Neural cell (in vitro differentiated cells): ENCODE data around the gene SLCO4A1. TPM values are rescaled to one million over a fixed set of nuclear protein-coding genes. Genes with fewer than 3 reads are reported as not detected.

Source experiments
- H2AFZ ChIP-seq: fragments of 200-600, 300-800 bp; sonication (generic), shearing (Covaris generic); 2 replicates; pipeline ENCODE4 v1.6.0; 2014; ENCODE audit warnings: low read depth, mild to moderate bottlenecking, antibody characterized with exemption, low read length, moderate library complexity
- H3F3A ChIP-seq: fragments of 200-600 bp; shearing (Covaris generic); 2 replicates; pipeline ENCODE4 v1.6.1; 2016; ENCODE audit warnings: mild to moderate bottlenecking, moderate library complexity, mixed read lengths, antibody characterized with exemption, low read length; ENCODE audit not compliant: insufficient read depth, poor library complexity, severe bottlenecking
- H3K27ac ChIP-seq: fragments of 200-600, 300-800 bp; sonication (generic), shearing (Covaris generic); 2 replicates; pipeline ENCODE4 v1.5.1; 2014; ENCODE audit warnings: mild to moderate bottlenecking, low read length, moderate library complexity
- H3K27me3 ChIP-seq: fragments of 300-800, 200-600 bp; sonication (generic), shearing (Covaris generic); 2 replicates; pipeline ENCODE4 v1.6.0; 2014; ENCODE audit warnings: mild to moderate bottlenecking, low read depth, low read length, moderate library complexity; ENCODE audit not compliant: insufficient read depth
- H3K36me3 ChIP-seq: fragments of 300-800, 200-600 bp; sonication (generic), shearing (Covaris generic); 2 replicates; pipeline ENCODE4 v1.5.1; 2014; ENCODE audit warnings: mild to moderate bottlenecking, antibody characterized with exemption, low read length, moderate library complexity; ENCODE audit not compliant: insufficient read depth
- H3K4me2 ChIP-seq: fragments of 300-800, 200-600 bp; sonication (generic), shearing (Covaris generic); 2 replicates; pipeline ENCODE4 v1.6.0; 2014; ENCODE audit warnings: mild to moderate bottlenecking, low read length
- H3K4me3 ChIP-seq: fragments of 300-800, 200-600 bp; sonication (generic), shearing (Covaris generic); 2 replicates; pipeline ENCODE4 v1.5.1; 2014; ENCODE audit warnings: mild to moderate bottlenecking, low read length, moderate library complexity
- H3K79me2 ChIP-seq: fragments of 200-600 bp; shearing (Covaris generic); replicated peaks from 2 replicates; pipeline ENCODE4 v1.6.0; 2014; ENCODE audit warnings: mild to moderate bottlenecking, low read length, moderate library complexity; ENCODE audit not compliant: insufficient read depth
- H3K9ac ChIP-seq: fragments of 300-800, 200-600 bp; sonication (generic), shearing (Covaris generic); 2 replicates; pipeline ENCODE4 v1.6.1; 2016; ENCODE audit warnings: mild to moderate bottlenecking, low read length, mixed read lengths
- H3K9me2 ChIP-seq: fragments of 200-600 bp; shearing (Covaris generic); 2 replicates; pipeline ENCODE4 v1.6.1; 2016; ENCODE audit warnings: mild to moderate bottlenecking, low read length, mixed read lengths; ENCODE audit not compliant: insufficient read depth
- H3K9me3 ChIP-seq: fragments of 200-600, 300-800 bp; sonication (generic), shearing (Covaris generic); 2 replicates; pipeline ENCODE4 v1.6.1; 2016; ENCODE audit warnings: mild to moderate bottlenecking, mixed run types, low read length, moderate library complexity, mixed read lengths
- H4K20me1 ChIP-seq: fragments of 200-600 bp; shearing (Covaris generic); 2 replicates; pipeline ENCODE4 v1.6.1; 2016; ENCODE audit warnings: mild to moderate bottlenecking, mixed run types; ENCODE audit not compliant: insufficient read depth
- CTCF ChIP-seq: fragments of 450-650 bp; IDR thresholded peaks from 2 replicates; pipeline ENCODE4 v1.5.1; 2014; ENCODE audit warnings: antibody characterized with exemption, mild to moderate bottlenecking, moderate library complexity; ENCODE audit not compliant: poor library complexity, severe bottlenecking
- EP300 ChIP-seq: fragments of 450-650 bp; conservative IDR thresholded peaks from 2 replicates; pipeline ENCODE4 v1.6.1; 2014; ENCODE audit warnings: antibody characterized with exemption, mild to moderate bottlenecking, moderate library complexity; ENCODE audit not compliant: poor library complexity, severe bottlenecking
- EZH2 ChIP-seq: fragments of 200-600, 300-800 bp; shearing (Covaris generic), sonication (generic); IDR thresholded peaks from 2 replicates; pipeline ENCODE4 v1.6.1; 2014; ENCODE audit warnings: antibody characterized with exemption, low read length, borderline replicate concordance, mild to moderate bottlenecking; ENCODE audit not compliant: insufficient read depth, poor library complexity, severe bottlenecking
- MXI1 ChIP-seq: fragments of 450-650 bp; conservative IDR thresholded peaks from 2 replicates; pipeline ENCODE4 v1.6.1; 2014; ENCODE audit warnings: antibody characterized with exemption, mild to moderate bottlenecking; ENCODE audit not compliant: poor library complexity, severe bottlenecking
- POLR2AphosphoS5 ChIP-seq: IDR thresholded peaks from 2 replicates; pipeline ENCODE4 v1.6.1; 2012
- RAD21 ChIP-seq: fragments of 450-650 bp; conservative IDR thresholded peaks from 2 replicates; pipeline ENCODE4 v1.6.1; 2014; ENCODE audit warnings: antibody characterized with exemption, mild to moderate bottlenecking, moderate library complexity
- REST ChIP-seq: IDR thresholded peaks from 2 replicates; pipeline ENCODE4 v1.6.1; 2012; ENCODE audit warnings: borderline replicate concordance
- SMC3 ChIP-seq: fragments of 450-650 bp; conservative IDR thresholded peaks from 2 replicates; pipeline ENCODE4 v1.6.1; 2014; ENCODE audit warnings: antibody characterized with exemption, mild to moderate bottlenecking, moderate library complexity; ENCODE audit not compliant: poor library complexity
- TAF1 ChIP-seq: IDR thresholded peaks from 2 replicates; pipeline ENCODE4 v1.6.1; 2012; ENCODE audit warnings: low read depth
- polyA plus RNA-seq: library from polyadenylated mRNA; depleted of rRNA; stranded (reverse); fragments of >200 nt; gene quantifications from 2 replicates; pipeline ENCODE4 v1.2.3, GENCODE V29; 2014

SLCO4A1 gene
- polyA plus RNA-seq, 1 donor from 2014 or later = 3.5 TPM

- Histone ChIP-seq H3K27ac (no peak overlapping the region), H4K20me1 (no peaks in the 10 kb centered on the region)
These were observed 18.5 kb downstream of the SLCO4A1 start for GRCh38 chr20:62660768-62661167.

GRCh38 chr20:62661647-62662046 is 19.3 kb downstream of the SLCO4A1 start:
- H2AFZ ChIP-seq = no peak overlapping the region
- TF ChIP-seq RAD21 = no peak
- no peak for TF ChIP-seq SMC3
- no peak for TF ChIP-seq MXI1
- TF ChIP-seq CTCF = no peak
- no peak for TF ChIP-seq EP300
- no peak for TF ChIP-seq TAF1
- TF ChIP-seq EZH2 = no peak
- no peak for TF ChIP-seq POLR2AphosphoS5

More at GRCh38 chr20:62660768-62661167, 18.5 kb downstream of the SLCO4A1 start:
- H3K9me3 ChIP-seq = no peaks in the 10 kb centered on the region
- no peak overlapping the region for H2AFZ ChIP-seq
- no peaks in the 10 kb centered on the region for H3K79me2 ChIP-seq
- no peaks in the 10 kb centered on the region for H3K9me2 ChIP-seq
- no peaks in the 10 kb centered on the region for H3F3A ChIP-seq
- no peak overlapping the region for H3K4me2 ChIP-seq
- no peak overlapping the region for H3K4me3 ChIP-seq
- H3K27me3 ChIP-seq = no peaks in the 10 kb centered on the region
- TF ChIP-seq SMC3 (no peak), POLR2AphosphoS5 (no peak), MXI1 (no peak), EP300 (no peak), EZH2 (no peak), REST (no peak), TAF1 (no peak), RAD21 (no peak), CTCF (no peak)
- no peaks in the 10 kb centered on the region for H3K36me3 ChIP-seq
- H3K9ac ChIP-seq = no peak overlapping the region

More at GRCh38 chr20:62661647-62662046, 19.3 kb downstream of the SLCO4A1 start:
- Histone ChIP-seq H3K4me2 (no peak overlapping the region), H3K27ac (no peak overlapping the region), H3K9ac (no peak overlapping the region), H3K36me3 (no peaks in the 10 kb centered on the region), H3K27me3 (no peaks in the 10 kb centered on the region), H3K9me2 (no peaks in the 10 kb centered on the region), H3F3A (no peaks in the 10 kb centered on the region), H4K20me1 (no peaks in the 10 kb centered on the region), H3K79me2 (no peaks in the 10 kb centered on the region), H3K9me3 (no peaks in the 10 kb centered on the region), H3K4me3 (no peak overlapping the region)
